ENCODE data around the gene TMEM131.

- TF ChIP-seq CTCF (IDR thresholded peaks at IDR 0.05) (no peak), POLR2A (IDR thresholded peaks at IDR 0.05) (no peak)
These were observed 63.9 kb downstream of the TMEM131 start for GRCh38 chr2:97931858-97932225.

All from lower leg skin (tissue), 3 donors.